D721Med (cell line): ENCODE results near the gene SEC31A.
A peak's percentile ranks its signal among the peaks of the same experiment; 100 is the strongest.

Experiments used
- DNase-seq: peaks from one replicate; pipeline ENCODE4 v3.0.0; 2011; ENCODE audit warnings: low spot score; ENCODE audit not compliant: insufficient read length
- FAIRE-seq: peaks from 2 replicates; lab custom pipeline; 2011; peaks lifted over from hg19 to GRCh38; lab: Jason Lieb, UNC
- TF ChIP-seq, protein P1 (sequence below): IDR thresholded peaks from 2 replicates; pipeline ENCODE4 v1.5.1; 2012; ENCODE audit warnings: mild to moderate bottlenecking, control low read depth; ENCODE audit not compliant: insufficient read depth; ENCODE audit errors: missing control alignments

Gene SEC31A

DNA sequence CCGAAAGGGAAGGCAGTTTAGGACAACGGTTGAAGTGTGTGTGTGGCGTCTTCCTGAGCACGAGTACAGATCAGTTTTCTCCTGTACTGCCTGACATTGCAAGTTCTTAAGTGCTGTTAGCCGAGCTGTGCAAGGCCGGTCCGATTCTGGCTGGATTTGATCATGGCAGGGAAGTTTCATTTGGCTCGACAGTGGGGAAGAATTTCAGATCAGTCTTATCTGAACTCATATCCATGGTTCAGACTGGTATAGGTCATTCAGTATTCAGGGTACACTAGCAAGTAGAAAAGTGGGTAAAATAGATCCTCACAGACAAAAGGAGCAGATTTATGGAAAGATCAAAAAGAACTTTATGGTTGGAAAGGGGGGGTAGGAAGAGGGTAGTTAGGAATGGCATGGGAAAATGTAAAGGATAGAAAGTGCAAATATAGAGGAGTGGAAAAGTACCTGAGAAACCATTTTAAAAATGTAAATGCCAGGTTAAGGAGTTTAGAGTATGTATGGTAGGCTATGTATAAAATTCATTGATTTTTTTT is 10.3 kb upstream of the SEC31A start:
- no peak for DNase-seq
- FAIRE-seq: no peak
- TF ChIP-seq, protein P1, sequence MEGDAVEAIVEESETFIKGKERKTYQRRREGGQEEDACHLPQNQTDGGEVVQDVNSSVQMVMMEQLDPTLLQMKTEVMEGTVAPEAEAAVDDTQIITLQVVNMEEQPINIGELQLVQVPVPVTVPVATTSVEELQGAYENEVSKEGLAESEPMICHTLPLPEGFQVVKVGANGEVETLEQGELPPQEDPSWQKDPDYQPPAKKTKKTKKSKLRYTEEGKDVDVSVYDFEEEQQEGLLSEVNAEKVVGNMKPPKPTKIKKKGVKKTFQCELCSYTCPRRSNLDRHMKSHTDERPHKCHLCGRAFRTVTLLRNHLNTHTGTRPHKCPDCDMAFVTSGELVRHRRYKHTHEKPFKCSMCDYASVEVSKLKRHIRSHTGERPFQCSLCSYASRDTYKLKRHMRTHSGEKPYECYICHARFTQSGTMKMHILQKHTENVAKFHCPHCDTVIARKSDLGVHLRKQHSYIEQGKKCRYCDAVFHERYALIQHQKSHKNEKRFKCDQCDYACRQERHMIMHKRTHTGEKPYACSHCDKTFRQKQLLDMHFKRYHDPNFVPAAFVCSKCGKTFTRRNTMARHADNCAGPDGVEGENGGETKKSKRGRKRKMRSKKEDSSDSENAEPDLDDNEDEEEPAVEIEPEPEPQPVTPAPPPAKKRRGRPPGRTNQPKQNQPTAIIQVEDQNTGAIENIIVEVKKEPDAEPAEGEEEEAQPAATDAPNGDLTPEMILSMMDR: no peak

DNA sequence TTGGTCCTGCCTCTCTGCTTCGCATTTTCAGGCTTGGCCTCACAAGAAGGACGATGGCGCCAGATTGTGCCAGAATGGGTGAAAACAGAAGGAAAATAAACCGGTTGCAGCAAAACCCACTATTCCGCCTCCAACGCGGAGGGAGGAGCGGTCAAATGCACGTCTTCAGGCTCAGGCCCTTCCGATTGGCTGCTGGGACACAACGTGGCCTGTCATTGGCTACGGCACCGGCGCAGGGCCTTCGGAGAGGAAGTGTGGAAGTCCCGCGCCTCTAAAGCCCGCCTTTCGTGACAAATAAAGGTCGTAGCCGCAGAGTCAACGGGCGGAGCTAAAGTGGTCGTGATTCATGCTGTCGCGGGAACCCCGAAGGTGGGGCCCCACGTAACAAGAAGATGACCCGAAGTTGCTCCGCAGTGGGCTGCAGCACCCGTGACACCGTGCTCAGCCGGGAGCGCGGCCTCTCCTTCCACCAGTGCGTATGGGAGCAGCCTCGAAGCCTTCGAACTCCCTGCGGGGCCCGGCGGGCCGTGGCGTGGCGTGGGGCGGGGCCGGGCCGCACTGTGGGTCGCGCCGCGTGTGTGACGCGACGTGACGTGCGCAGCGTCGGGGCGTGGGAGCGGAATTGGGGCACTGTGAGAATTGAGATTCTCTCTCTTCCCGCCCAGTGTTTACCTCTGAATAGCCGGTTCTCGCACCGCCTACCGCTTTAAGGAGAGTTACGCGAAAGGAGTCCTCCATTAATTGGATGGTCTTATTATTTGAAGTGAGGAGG is 9.6 kb upstream of the SEC31A start, which contains the start of gene THAP9:
Gene THAP9 (plus strand): TSS at position 325 of the 772 bp plus-strand sequence. CDS start 68 bp downstream, at position 393.
- DNase-seq (peak; percentile 71), FAIRE-seq (no peak)
- TF ChIP-seq, protein P1: no peak

DNA sequence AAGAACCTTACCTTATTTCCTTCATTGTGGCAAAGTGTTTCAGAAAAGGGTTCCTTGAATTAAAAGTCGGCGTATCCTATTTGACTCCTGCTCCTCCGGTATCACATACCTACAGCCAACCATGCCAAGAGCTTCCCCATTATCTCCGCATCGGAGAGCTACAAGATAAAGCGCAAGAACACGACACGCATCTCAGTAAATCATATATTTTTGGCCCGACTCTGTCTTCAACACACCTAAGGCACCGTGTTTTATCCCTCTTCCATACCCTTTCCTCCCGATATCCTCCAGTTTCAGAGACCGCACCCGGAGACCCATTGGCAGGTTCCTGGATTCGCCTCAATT is 9.1 kb upstream of the SEC31A start:
- TF ChIP-seq, protein P1: no peak
- no peak for DNase-seq
- no peak for FAIRE-seq

DNA sequence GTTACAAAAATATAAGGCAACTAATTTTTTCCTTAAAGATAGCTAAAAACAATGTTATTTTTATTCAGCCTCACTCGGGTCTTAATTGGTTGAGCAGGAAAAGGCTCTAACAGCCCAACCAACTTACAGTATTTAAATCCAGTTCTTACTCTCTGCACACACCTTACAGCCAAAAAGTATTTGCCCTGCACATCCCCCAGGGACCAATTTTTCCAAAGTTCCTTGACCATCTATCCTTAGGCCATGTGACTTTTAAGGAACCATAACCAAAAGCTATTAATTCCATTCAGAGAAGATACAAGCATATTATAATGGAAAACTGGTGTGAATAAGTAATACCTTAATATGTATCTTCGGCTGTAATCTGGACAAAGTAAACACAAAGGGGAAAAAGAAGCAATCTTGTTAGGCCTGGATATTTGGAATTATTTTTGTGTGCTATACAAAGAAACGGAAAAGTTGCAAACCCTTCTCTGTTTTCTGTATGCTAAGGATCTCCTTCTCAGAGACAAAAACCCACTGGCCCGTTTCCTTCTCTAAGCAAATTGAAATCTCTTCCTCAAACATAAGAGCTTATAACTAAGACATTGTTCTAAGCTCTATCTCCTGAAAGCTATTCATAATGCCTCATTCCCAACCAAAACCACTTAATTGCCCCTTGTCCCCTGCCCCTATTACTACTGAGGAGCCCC is 8.6 kb upstream of the SEC31A start:
- FAIRE-seq (no peak), DNase-seq (no peak)
- TF ChIP-seq, protein P1: no peak

DNA sequence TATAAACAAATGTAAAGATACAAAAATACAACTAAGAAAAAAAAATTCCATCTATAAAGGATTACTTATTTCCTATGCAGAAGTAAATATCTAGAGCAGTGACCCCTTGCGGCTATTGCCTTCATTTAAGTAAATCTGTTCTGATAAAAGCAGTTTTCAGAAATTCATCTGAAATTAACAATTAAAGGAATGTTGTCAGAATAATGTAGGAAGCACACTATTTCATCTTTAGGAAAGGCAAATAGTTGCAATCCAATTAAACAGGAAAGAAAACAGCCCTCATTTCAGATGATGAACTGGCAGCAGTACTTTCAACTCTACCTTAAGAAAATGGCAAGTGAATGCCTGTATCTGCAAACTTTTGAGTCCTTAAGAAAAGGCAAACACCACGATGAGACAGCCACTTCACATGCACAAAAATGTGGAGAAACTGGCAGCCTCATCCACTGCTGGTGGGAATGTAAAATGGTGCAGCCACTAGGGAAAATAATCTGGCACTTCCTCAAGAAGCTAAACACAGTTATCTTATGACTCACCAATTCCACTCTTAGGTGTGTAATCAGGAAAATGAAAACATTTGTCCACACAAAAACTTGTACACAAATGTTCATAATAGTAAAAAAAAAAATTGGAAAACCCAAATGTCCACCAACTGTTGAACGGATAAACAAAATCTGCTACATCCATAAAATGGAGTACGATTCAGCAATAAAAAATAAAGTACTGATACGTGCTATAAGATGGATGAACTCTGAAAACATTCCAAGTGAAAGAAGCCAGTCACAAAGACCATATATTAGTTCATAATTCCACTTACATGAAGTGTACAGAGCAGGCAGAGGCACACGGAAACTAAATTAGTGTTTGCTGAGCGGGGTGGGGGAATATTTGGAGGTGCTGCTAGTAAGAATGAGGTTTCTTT is 7.6 kb upstream of the SEC31A start:
- FAIRE-seq: no peak

DNA sequence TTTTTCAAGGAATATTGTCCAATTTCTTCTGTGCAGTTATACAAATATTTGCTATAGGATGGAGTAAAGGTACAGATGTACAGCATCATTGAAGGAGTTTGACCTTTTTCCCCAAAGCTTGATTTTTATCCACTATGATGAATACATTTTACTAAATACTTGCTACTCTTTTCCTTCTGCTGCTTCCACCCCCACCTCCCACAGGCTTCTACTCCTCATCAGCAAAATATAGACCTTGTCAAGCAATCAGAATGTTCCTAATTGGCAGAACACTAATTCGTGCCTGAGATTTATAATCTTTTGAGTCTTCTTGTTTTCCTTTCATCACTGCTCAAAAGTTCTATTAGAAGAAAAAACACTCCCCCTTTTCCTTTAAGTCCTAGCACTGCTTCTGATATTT is 5.8 kb upstream of the SEC31A start:
- no peak for DNase-seq
- FAIRE-seq: no peak
- TF ChIP-seq, protein P1: no peak

More for the DNA sequence above, 7.6 kb upstream of the SEC31A start:
- no peak for DNase-seq
- TF ChIP-seq, protein P1: peak; percentile 60
